ENCODE data around the gene BRSK2. TPM values are rescaled to one million over a fixed set of nuclear protein-coding genes. Genes with fewer than 3 reads are reported as not detected.

Gene BRSK2
- total RNA-seq, 1 donor from 2014 or later, result 4.0 TPM

- TF ChIP-seq CTCF (IDR thresholded peaks at IDR 0.05; ENCODE audit: unreplicated experiment), result no peak
- no peak for DNase-seq (ENCODE audit: low spot score)
- H3K27me3 Mint-ChIP-seq (ENCODE audit: unreplicated experiment), result peaks cover 11% of the 10 kb centered on the region
- H3K27ac Mint-ChIP-seq (ENCODE audit: unreplicated experiment), result no peak overlapping the region
- peaks cover 6% of the 10 kb centered on the region for H3K36me3 Mint-ChIP-seq (ENCODE audit: low read depth, unreplicated experiment)
- no peak overlapping the region for H3K4me3 Mint-ChIP-seq (ENCODE audit: unreplicated experiment)
- no peaks in the 10 kb centered on the region for H3K9me3 Mint-ChIP-seq (ENCODE audit: unreplicated experiment)
- H3K4me1 Mint-ChIP-seq (ENCODE audit: unreplicated experiment), result peaks cover 3% of the 10 kb centered on the region
Observed at GRCh38 chr11:1463056-1463455, 73.3 kb downstream of the BRSK2 start.

- Mint-ChIP-seq H3K27ac (ENCODE audit: unreplicated experiment) (no peak overlapping the region), H3K27me3 (ENCODE audit: unreplicated experiment) (peaks cover 14% of the 10 kb centered on the region), H3K36me3 (ENCODE audit: low read depth, unreplicated experiment) (peaks cover 6% of the 10 kb centered on the region), H3K4me1 (ENCODE audit: unreplicated experiment) (peaks cover 3% of the 10 kb centered on the region), H3K4me3 (ENCODE audit: unreplicated experiment) (peak overlapping the region; percentile 6), H3K9me3 (ENCODE audit: unreplicated experiment) (no peaks in the 10 kb centered on the region)
- TF ChIP-seq CTCF (IDR thresholded peaks at IDR 0.05; ENCODE audit: unreplicated experiment), result no peak
- DNase-seq (ENCODE audit: low spot score), result no peak
Observed at GRCh38 chr11:1466784-1467183, 77.0 kb downstream of the BRSK2 start.

- no peak for TF ChIP-seq CTCF (IDR thresholded peaks at IDR 0.05; ENCODE audit: unreplicated experiment)
- Mint-ChIP-seq H3K9me3 (ENCODE audit: unreplicated experiment) (no peaks in the 10 kb centered on the region), H3K27ac (ENCODE audit: unreplicated experiment) (no peak overlapping the region), H3K27me3 (ENCODE audit: unreplicated experiment) (peaks cover 16% of the 10 kb centered on the region), H3K4me3 (ENCODE audit: unreplicated experiment) (peak overlapping the region; percentile 6), H3K4me1 (ENCODE audit: unreplicated experiment) (peaks cover 3% of the 10 kb centered on the region), H3K36me3 (ENCODE audit: low read depth, unreplicated experiment) (peaks cover 6% of the 10 kb centered on the region)
- DNase-seq (ENCODE audit: low spot score), result no peak
Observed at GRCh38 chr11:1467270-1467669, 77.5 kb downstream of the BRSK2 start.

GRCh38 chr11:1468002-1468401 is 78.3 kb downstream of the BRSK2 start:
- TF ChIP-seq CTCF (IDR thresholded peaks at IDR 0.05; ENCODE audit: unreplicated experiment), result no peak
- Mint-ChIP-seq H3K4me1 (ENCODE audit: unreplicated experiment) (peaks cover 3% of the 10 kb centered on the region), H3K27me3 (ENCODE audit: unreplicated experiment) (peaks cover 16% of the 10 kb centered on the region), H3K36me3 (ENCODE audit: low read depth, unreplicated experiment) (peaks cover 6% of the 10 kb centered on the region), H3K27ac (ENCODE audit: unreplicated experiment) (no peak overlapping the region), H3K4me3 (ENCODE audit: unreplicated experiment) (no peak overlapping the region), H3K9me3 (ENCODE audit: unreplicated experiment) (no peaks in the 10 kb centered on the region)
- DNase-seq (ENCODE audit: low spot score), result no peak

- Mint-ChIP-seq H3K4me1 (ENCODE audit: unreplicated experiment) (peaks cover 3% of the 10 kb centered on the region), H3K36me3 (ENCODE audit: low read depth, unreplicated experiment) (peaks cover 6% of the 10 kb centered on the region), H3K27me3 (ENCODE audit: unreplicated experiment) (peaks cover 16% of the 10 kb centered on the region), H3K4me3 (ENCODE audit: unreplicated experiment) (no peak overlapping the region), H3K27ac (ENCODE audit: unreplicated experiment) (no peak overlapping the region), H3K9me3 (ENCODE audit: unreplicated experiment) (no peaks in the 10 kb centered on the region)
- no peak for TF ChIP-seq CTCF (IDR thresholded peaks at IDR 0.05; ENCODE audit: unreplicated experiment)
- no peak for DNase-seq (ENCODE audit: low spot score)
Observed at GRCh38 chr11:1468473-1469066, 78.8 kb downstream of the BRSK2 start.
